C4-2B (cell line): ENCODE data around the gene ZBP1.

Experiments
- H3K27ac ChIP-seq: fragments of 450-650 bp; 2 replicates; pipeline ENCODE4 v1.5.1; 2017
- ZFX ChIP-seq: fragments of 450-650 bp; IDR thresholded peaks from 2 replicates; pipeline ENCODE4 v1.6.1; 2017
- TF ChIP-seq, protein P1 (sequence below): fragments of 450-650 bp; conservative IDR thresholded peaks from 2 replicates; pipeline ENCODE4 v1.5.1; 2017; ENCODE audit warnings: mild to moderate bottlenecking

ZBP1 gene

DNA sequence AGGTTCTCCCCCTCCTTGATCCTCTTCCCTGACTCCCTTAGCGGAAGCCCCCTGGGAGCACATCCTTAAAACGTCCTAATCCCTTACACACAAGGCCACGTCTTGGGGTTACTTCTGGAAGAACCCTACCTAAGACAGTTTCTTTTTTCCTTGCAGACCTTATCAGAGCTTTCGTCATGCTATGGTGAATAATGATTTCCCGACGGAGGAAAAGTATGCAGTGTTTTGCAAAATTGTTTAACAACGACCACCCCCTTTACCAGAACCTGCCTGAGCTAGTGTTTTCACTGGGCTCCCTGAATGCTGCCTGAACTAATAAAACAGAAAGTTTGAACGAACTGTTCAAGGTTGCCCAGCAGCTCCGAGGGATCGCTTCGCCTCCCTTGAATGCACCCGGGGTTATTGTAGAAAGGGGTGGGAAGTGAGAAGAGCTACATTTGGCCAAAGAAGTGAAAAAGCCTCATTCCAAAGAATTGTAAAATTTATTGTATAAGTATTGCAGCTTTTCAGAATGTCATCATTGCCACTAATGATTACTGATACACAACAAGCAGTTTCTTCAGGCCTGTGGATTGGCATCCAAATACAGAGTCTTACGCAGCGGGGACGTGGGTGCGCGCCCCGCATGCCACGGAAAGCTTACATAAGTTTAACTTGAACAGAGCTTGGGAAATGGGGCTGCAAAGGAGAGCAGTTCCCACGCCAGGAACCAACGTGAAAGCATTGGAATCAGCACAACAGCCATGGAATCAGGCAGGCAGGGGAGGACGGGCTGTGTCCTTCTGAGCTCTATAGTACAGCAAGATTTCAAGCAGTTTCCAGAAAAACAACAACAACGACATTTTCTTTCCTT, 27.9 kb upstream of the ZBP1 start:
- TF ChIP-seq, protein P1, sequence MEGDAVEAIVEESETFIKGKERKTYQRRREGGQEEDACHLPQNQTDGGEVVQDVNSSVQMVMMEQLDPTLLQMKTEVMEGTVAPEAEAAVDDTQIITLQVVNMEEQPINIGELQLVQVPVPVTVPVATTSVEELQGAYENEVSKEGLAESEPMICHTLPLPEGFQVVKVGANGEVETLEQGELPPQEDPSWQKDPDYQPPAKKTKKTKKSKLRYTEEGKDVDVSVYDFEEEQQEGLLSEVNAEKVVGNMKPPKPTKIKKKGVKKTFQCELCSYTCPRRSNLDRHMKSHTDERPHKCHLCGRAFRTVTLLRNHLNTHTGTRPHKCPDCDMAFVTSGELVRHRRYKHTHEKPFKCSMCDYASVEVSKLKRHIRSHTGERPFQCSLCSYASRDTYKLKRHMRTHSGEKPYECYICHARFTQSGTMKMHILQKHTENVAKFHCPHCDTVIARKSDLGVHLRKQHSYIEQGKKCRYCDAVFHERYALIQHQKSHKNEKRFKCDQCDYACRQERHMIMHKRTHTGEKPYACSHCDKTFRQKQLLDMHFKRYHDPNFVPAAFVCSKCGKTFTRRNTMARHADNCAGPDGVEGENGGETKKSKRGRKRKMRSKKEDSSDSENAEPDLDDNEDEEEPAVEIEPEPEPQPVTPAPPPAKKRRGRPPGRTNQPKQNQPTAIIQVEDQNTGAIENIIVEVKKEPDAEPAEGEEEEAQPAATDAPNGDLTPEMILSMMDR = no peak
- no peak for TF ChIP-seq ZFX
- no peak overlapping the region for H3K27ac ChIP-seq

DNA sequence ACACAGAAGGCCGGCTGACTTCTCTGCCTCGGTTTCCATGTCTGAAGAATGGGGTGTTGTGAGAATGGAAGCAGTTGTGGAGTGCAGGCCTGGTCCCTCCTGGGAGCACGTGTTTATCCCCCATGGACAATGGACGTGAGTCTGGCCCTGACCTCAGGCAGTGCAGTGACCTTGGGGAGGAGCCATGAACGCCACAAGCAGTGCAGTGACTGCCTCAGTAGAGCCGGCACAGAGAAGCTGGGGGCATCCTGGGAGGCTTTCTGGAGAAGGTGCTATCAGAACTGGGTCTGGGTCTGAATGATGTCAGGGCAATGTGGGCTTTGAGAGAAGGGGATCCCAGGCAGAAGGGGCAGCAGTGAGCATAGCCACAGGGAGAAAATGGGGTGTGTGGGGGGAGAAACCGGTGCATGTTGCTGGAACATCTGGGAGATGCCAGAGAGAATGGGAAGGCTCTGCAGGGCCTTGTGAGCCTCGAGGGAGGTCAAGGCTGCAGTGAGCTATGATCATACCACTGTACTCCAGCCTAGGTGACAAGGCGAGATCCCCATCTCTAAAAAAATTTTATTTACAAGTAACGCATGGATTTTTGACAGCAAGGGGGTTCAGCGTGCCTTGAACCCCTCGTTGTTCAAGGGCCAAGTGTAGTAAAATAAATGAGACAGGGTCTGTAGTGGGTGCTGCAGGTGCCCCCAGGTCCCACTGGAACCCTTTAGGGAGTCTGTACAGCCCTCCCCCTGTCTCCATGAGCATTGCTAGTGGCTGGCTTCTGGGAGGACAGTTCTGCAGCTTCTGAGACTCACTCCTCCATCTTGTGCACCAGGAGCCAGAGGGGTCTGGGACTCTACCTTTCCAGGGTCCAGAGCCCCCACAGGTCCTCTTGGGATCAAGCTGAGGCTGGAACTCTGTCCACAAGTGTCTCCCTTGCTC, 27.0 kb upstream of the ZBP1 start:
- no peak overlapping the region for H3K27ac ChIP-seq
- TF ChIP-seq ZFX = no peak
- TF ChIP-seq, protein P1 = no peak

DNA sequence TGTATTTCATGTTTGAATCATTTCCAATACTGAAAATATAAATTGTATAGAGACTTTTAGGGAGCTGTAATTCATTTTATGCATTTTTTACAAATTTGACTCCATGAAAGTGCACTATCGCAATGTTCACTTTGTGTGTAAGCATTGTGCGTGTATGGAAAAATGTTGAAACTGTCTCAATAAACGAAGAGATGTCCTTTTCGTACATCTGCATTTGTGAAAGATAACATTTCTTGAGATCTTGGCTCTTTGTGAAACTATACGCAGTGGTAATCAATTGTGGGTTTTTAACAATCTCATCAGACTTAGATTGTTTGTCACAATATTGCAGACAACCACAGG, 18.6 kb upstream of the ZBP1 start:
- no peak for TF ChIP-seq ZFX
- TF ChIP-seq, protein P1 = no peak
- H3K27ac ChIP-seq = no peak overlapping the region

DNA sequence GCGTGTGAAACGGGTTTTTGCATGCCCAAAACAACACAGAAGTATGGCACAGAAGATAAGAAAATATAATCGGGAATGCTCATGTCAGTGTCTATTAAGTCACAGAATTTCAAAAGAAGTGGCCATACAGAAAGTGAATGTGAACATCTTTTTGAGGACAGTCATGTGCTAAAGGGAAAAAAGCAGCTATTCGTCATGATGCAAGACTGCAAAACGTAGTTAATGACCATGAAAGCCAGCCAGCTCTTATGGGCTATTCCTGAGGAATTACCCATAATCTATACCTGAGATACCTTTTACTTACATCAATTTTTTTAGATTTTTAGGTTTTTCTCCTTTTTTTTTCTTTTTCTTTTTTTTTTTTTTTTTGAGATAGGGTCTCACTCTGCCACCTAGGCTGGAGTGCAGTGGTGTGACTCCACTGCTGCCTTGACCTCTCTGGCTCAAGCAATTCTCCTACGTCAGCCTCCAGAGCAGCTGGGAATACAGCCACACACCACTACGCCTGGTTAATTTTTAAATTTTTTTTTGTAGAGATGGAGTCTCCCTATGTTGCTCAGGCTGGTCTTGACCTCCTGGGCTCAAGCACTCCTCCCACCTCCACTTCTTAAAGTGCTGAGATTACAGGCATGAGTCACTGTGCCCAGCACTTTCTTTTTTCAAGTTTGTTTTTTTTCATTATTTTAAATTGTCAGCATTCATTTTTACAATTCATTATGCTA, 18.1 kb upstream of the ZBP1 start:
- no peak overlapping the region for H3K27ac ChIP-seq
- TF ChIP-seq, protein P1 = no peak
- no peak for TF ChIP-seq ZFX

DNA sequence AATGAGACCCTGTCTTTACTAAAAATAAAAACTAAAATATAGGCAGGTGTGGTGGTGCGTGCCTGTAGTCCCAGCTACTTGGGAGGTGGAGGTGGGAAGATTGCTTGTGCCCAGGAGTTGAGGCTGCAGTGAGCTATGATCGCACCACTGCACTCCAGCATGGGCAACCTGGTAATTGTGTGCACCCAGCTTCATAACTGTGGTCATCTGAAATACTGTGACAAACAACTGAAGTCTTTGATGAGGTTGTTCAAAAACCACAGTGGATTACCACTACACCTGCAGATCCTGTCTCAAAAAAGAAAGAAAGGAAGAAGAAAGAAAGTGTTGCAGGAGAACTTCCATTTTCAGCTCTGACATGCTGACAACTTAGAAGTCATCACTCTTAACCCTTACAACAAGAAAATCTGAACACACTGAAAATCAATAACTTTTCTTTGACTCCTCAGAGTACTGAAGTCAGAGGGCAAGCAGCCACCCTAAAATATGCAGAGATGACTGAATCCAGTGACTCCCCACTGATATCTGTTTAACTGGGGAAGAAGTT, 13.8 kb upstream of the ZBP1 start:
- TF ChIP-seq, protein P1 = no peak
- TF ChIP-seq ZFX = no peak
- no peak overlapping the region for H3K27ac ChIP-seq

DNA sequence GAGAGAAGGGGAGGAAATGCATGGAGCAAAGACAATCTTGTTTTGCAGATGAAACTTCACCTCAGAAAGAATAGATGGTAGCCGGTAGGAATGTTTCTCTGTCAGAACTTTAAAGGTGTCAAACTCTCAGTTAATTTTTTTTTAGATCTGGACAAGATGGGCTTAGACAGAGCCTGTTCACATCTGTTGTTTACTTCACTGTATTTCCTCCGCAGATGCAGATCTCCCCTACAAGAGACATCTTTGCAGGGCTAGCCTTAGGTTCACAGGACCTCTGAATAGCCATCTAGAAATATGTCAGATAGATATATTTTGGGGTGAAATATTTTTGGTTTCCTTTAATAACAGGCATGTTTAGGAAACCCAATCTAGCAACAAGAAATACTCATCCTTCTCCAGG, 12.1 kb upstream of the ZBP1 start:
- TF ChIP-seq, protein P1 = no peak
- no peak for TF ChIP-seq ZFX
- H3K27ac ChIP-seq = no peak overlapping the region
